SK-N-SH treated with all-trans-retinoic acid at 6 μM for 48 hours (cell line): ENCODE results near the gene AHCYL1.

ENCODE experiments used
- CREB5 ChIP-seq: fragments of 250-450 bp; sonication (Bioruptor Pico); IDR thresholded peaks from 2 replicates; pipeline ENCODE4 v1.5.1; 2020; ENCODE audit warnings: low read depth, mild to moderate bottlenecking, moderate library complexity
- PATZ1 ChIP-seq: fragments of 250-450 bp; sonication (Bioruptor Pico); IDR thresholded peaks from 2 replicates; pipeline ENCODE4 v1.8.0; 2020; ENCODE audit warnings: mild to moderate bottlenecking, moderate library complexity, borderline replicate concordance
- PPARA ChIP-seq: fragments of 250-450 bp; sonication (Bioruptor Pico); IDR thresholded peaks from 2 replicates; pipeline ENCODE4 v1.5.0; 2020; ENCODE audit warnings: mild to moderate bottlenecking, borderline replicate concordance
- SNAI2 ChIP-seq: fragments of 250-450 bp; sonication (Bioruptor Pico); IDR thresholded peaks from 2 replicates; pipeline ENCODE4 v1.5.0; 2020; ENCODE audit warnings: mild to moderate bottlenecking, moderate library complexity
- ZC3H10 ChIP-seq: fragments of 250-450 bp; sonication (Bioruptor Pico); IDR thresholded peaks from 2 replicates; pipeline ENCODE4 v1.5.1; 2021; ENCODE audit warnings: mild to moderate bottlenecking, moderate library complexity
- ZFP3 ChIP-seq: fragments of 250-450 bp; sonication (Bioruptor Pico); IDR thresholded peaks from 2 replicates; pipeline ENCODE4 v1.5.0; 2020; ENCODE audit warnings: mild to moderate bottlenecking, moderate library complexity
- ZFP30 ChIP-seq: fragments of 450-650 bp; formaldehyde crosslinking; IDR thresholded peaks from 2 replicates; pipeline ENCODE4 v1.5.0; 2022; ENCODE audit warnings: mild to moderate bottlenecking, moderate library complexity
- ZNF8 ChIP-seq: fragments of 450-650 bp; formaldehyde crosslinking; IDR thresholded peaks from 2 replicates; pipeline ENCODE4 v1.5.0; 2020; ENCODE audit warnings: mild to moderate bottlenecking, moderate library complexity

- no peak for TF ChIP-seq SNAI2 (CRISPR knock-in tag)
- TF ChIP-seq ZC3H10 (CRISPR knock-in tag): no peak
- TF ChIP-seq ZNF8 (CRISPR knock-in tag): no peak
- no peak for TF ChIP-seq ZFP3
- no peak for TF ChIP-seq CREB5 (CRISPR knock-in tag)
- TF ChIP-seq PATZ1 (CRISPR knock-in tag): no peak
- TF ChIP-seq ZFP30 (CRISPR knock-in tag): no peak
- no peak for TF ChIP-seq PPARA (CRISPR knock-in tag)
Observed at GRCh38 chr1:110051262-110051648, 66.7 kb downstream of the AHCYL1 start.
